HFF-Myc (cell line): ENCODE results near the gene PPP1R14B.

Experiments used
- DNase-seq: peaks from one replicate; pipeline ENCODE4 v3.0.0-alpha.2; 2011; ENCODE audit warnings: low read depth; ENCODE audit errors: extremely low read depth
- H3K4me3 ChIP-seq: replicated peaks from 2 replicates; pipeline ENCODE4 v1.5.1; 2011; ENCODE audit warnings: low read depth, mild to moderate bottlenecking, control low read depth, low read length
- CTCF ChIP-seq: IDR thresholded peaks from 2 replicates; pipeline ENCODE4 v1.5.1; 2012; ENCODE audit warnings: mild to moderate bottlenecking, low read depth, low read length, control low read depth; ENCODE audit errors: missing control alignments

PPP1R14B gene

GRCh38 chr11:64263021-64263946 lies 16.5 kb upstream of the PPP1R14B start:
- H3K4me3 ChIP-seq: no peak overlapping the region
- no peak for TF ChIP-seq CTCF
- DNase-seq: no peak

- DNase-seq: no peak
- no peak for TF ChIP-seq CTCF
- H3K4me3 ChIP-seq: no peak overlapping the region
These were observed 15.7 kb upstream of the PPP1R14B start for GRCh38 chr11:64262271-64263002.

GRCh38 chr11:64261556-64262080 lies 14.9 kb upstream of the PPP1R14B start:
- TF ChIP-seq CTCF: no peak
- no peak for DNase-seq
- H3K4me3 ChIP-seq: no peak overlapping the region

DNA sequence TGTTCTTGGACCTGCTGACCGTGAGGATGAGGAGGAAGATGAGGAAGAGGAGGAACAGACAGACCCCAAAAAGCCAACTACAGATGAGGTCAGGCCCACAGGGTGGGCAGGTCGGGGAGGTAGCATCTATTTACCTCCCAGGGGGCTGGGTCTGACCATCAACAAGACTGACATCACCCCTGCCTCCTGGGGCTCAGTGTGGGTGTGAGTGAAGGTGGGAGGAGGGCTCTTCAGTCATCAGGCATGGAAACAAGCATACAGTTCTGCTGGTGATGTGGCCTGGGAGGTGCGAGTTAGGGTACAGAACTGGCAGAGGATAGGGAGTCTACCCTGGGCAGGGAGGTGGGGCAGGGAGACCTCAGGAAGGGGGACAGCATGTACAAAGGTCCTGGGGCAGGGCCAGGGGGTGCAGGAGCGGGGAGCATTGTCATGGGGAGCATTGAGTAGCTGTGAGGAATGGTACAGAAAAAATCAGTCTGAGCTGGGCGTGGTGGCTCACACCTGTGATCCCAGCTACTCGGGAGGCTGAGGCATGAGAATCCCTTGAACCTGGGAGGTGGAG lies 13.5 kb upstream of the PPP1R14B start:
- no peak overlapping the region for H3K4me3 ChIP-seq
- no peak for TF ChIP-seq CTCF
- DNase-seq: no peak

DNA sequence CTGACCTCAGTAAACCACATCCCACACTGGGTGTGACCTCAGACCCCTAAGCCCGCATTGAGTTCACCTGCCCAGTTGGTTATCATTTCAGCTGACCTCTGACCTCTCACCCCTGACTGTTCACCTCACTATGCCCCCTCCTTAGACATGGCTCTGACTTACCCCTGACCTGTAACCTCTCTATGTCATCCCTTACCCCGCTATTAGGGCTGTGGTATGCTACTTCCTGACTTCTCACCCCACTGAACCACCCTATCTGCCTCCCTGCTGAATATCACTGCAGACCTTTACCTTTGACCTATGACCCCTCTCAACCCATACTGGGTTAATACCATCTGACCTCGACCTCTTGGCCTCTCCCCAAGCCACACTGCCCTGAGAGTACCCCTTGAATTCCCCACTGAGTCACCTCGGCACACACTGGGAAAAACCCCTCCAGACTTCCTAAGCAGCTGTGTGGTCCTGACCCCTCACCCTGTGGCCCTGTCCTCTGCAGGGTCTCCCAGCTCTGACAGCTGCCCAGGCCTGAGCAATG lies 12.9 kb upstream of the PPP1R14B start:
- no peak for TF ChIP-seq CTCF
- H3K4me3 ChIP-seq: no peak overlapping the region
- DNase-seq: no peak

GRCh38 chr11:64258946-64259532 lies 12.3 kb upstream of the PPP1R14B start:
- TF ChIP-seq CTCF: no peak
- DNase-seq: no peak
- no peak overlapping the region for H3K4me3 ChIP-seq
